Measurements from ENCODE around the gene KLHL29.

Gene KLHL29

DNA sequence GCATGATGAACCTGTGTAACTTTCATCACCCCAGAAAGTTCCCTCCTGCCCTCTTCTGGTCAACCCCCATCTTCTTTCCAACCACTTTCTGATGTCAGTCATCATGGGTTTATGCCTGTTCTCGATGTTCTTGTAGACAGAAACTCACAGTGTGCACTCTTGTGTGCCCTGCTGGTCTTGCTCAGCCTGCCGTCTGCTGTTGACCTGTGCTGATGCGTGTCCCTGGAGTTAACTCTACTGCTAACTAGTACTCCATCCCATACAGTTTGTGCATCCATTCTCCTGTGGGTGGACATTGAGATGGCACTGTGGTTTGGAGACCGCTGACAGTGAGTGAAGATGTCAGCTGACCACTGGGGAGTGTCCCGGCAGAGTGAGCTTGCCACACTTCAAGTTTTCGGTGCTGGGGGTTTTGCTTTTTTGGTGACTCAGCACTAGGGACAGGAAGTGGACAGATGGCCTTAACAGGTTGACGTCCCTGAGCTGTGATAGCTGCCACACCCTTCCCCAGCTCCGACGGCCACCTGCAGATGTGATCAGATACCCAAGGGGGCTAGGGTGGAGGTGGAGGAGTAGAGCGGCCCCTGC, 14.8 kb downstream of the KLHL29 start:
- no peak for DNase-seq

- no peak for DNase-seq
These were observed 15.7 kb downstream of the KLHL29 start for GRCh38 chr2:23400703-23401102.

DNA sequence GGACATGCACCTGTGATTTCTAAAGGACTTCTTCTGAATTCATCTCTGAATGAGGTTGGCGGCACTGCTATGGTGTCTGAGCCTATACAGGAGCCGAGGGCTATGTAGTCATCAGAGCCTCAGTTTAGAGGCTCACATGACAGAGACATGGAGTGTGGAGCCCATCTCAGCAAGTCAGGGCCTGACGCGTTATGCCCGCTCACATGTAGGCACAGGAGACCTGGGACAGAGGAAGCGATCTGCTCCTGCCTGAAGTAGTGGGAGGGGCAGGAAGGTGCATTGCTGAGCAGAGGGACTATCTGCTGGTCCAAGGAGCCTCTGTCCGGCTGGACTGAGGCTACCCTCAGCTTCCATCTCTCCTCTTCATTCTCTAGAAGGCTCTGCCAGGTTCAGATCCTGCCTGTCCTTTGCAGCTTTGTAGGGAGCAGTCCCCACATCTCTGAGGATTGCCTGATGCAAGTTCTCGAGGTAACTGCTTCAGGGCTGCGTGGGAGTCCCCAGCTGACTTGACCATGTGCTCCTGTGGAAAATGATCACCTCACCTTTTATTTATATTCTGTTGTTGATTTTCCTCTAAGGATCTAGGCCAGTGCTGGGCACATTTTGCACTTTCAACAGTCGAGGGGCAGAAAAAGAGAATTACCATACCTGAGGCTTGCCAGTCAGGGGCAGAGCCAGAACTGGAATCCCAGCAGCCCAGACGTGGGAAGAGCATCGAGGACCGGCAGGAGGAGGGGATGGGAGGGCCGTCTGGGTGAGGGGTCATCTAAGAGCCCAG, 16.6 kb downstream of the KLHL29 start:
- no peak for DNase-seq

- no peak for DNase-seq
These were observed 17.3 kb downstream of the KLHL29 start for GRCh38 chr2:23402205-23402740.

GRCh38 chr2:23404426-23404825, 19.4 kb downstream of the KLHL29 start:
- no peak for DNase-seq

DNA sequence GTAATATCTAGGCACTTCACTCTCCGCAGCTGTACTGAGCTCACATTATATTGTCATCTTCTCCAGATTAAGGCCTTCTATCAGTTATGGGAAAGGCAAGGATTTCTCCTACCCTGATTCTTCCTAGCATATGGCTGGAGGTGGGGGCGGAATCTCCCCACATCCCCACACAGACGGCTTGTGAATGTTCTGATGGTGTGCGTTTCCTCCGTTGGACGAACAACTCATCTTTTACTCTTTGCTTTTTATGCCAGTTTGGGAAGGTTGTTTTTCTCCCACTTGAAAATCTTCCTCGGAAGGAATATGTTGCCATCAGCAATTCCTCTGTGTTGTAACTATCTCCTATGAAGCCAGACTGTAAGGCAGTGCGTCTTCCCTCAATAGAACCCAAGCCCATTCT, 24.3 kb downstream of the KLHL29 start:
- no peak for DNase-seq

DNA sequence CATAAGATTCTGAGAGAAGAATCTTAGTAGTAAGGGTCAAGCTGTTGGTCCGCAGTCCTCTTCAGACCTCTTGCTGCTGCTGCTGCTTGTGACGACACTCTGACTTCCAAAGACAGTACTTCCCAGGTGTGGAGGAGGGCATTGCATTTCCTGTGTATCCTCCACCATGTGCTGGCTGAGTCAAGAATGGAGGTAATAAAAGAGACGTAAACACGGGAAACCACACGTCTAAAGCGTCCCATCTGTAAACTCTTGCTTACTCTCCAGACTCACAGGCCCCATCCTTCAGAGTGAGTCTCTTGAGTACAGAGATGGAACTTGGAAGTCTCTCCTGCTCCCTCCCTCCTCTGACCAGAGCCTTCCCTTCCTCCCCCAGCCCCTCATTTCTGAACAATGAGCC, 25.6 kb downstream of the KLHL29 start:
- no peak for DNase-seq

DNA sequence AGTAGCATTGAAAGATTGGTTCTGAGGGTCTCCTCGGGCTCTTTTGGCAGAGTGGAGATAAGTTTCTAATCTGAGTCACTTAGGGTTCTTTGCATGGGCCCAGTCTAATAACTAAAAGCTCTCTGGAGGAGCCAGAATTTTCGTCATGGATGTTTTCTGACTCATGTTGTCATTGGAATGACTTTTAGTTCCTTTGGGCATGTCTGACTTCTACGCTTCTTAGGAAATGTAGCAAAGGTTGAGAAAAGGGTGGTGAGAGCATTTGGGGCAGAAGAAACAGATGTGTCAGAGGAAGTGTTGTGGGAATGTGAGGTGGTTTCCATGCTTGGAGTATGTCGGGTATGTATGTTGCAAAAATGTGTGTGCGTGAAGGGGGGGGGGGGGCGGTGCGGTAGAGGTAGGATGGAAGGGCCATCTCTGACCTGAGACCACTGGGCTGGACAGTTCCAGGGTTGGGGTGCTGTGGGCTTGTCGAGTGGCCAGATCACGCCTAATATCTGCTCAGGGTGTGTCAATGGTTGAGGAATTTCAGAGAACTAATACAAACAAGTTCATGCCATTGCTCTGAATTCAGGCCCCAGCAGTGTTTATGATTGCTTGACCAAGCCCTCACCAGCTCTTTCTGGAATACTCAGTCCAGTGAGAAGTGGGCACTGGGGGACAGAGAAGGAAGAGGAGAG, 26.9 kb downstream of the KLHL29 start:
- DNase-seq = no peak

- no peak for DNase-seq
These were observed 27.7 kb downstream of the KLHL29 start for GRCh38 chr2:23412556-23413155.

GRCh38 chr2:23413641-23414040, 28.7 kb downstream of the KLHL29 start:
- no peak for DNase-seq

GRCh38 chr2:23414106-23414505, 29.1 kb downstream of the KLHL29 start:
- no peak for DNase-seq

GRCh38 chr2:23414871-23415270, 29.9 kb downstream of the KLHL29 start:
- DNase-seq = no peak

GRCh38 chr2:23417310-23417709, 32.3 kb downstream of the KLHL29 start:
- no peak for DNase-seq

- no peak for DNase-seq
These were observed 33.1 kb downstream of the KLHL29 start for GRCh38 chr2:23418056-23418455.

DNA sequence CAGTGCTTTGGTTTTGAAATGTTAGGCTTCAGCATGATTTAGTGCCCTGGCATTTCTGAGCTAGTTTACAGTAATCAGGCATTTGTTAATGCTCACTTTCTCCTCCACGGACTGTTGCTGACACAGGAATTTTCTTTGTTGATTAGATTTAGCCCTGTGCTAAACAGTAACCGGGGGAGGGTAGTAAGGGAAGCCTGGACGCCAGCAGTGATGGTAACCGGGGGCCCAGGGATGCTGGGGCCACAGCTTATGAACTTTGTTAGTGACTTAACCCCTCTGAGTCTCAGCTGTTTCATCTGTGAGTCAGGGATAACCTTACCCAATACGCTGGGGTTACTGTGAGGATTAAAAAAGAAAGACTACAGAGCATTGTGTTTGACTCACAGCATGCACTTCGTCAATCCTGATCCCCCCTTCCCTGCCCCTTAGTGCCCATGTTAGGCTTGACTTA, 33.5 kb downstream of the KLHL29 start:
- DNase-seq = no peak

DNA sequence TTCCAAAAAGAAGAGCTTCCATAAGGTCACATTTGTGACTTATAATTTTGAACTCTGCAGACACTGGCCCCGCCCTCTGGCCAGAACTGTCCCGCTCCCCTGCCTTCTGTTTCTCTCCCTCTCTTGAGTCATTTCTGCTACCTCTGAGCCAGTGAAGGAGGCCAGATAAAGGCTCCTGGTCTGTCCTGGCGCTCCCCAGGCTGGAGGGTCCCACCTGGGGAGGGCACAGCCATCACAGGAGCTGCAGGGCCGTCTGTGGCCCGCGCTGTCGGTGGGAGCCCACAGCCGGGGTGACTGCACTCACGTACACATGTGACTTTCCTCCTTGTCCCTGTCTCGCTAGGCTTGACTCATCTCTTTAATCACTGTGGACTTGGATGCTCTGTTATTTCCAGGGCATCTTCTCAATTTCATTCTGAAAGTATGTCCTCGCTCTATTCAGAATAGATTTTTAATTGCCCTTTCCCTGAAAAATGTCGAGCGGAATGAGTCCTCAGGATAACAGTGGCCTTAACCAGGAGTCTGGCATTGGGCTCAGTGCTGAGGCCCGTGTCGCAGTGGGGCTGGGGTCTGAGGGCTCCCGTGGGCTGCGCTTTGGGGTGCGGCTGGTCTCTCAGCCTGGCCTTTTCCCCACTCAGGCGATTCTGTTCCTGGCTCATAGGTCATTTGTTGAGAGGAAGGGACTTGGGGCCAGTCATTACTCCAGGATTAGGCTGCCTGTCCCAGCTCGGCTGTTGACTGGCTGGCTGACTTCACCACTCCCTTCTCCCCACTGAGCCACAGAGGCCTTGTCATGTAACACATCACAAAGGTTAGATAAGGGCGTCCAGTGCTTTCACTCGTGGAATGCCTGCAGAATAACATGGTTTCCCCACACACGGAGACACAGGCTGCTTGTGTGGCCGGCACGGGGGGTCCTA, 34.5 kb downstream of the KLHL29 start:
- DNase-seq = no peak

DNA sequence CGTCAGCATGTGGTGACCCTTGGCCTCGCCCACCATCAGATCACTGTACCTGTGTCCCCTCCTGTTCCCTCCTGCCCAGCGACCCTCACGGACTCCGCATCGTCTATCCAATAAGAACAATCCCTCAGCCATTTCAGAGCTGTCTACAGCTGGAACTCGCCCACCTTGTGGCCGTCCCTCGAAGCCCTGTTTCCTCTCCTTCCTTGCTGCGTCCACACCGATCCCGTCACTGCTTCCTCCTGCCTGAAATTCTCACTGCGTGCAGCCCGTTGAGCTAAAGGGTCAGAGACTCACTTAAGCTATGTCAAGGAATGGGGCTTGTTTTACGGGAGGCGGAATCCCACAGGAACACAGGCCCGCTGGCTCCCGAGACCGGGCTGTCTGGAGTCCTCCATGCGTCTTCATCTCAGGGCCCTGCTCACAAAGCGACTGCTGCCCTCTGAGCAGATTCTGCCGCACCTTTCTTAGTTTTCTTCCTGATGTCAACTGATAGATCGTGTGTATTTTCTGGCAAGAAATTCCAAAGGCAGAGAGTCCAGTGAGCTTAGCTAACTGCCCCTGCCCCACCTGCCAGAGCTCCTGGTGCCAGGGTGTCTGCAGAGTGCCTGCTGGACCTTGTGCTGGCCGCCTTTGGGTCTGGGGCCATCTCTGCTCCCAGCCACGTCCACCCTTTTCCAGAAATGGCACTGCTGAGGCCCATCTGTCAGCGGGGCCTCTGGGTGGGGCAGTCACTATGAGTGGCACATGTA, 35.3 kb downstream of the KLHL29 start:
- no peak for DNase-seq

- DNase-seq = no peak
These were observed 36.0 kb downstream of the KLHL29 start for GRCh38 chr2:23420840-23421476.

DNA sequence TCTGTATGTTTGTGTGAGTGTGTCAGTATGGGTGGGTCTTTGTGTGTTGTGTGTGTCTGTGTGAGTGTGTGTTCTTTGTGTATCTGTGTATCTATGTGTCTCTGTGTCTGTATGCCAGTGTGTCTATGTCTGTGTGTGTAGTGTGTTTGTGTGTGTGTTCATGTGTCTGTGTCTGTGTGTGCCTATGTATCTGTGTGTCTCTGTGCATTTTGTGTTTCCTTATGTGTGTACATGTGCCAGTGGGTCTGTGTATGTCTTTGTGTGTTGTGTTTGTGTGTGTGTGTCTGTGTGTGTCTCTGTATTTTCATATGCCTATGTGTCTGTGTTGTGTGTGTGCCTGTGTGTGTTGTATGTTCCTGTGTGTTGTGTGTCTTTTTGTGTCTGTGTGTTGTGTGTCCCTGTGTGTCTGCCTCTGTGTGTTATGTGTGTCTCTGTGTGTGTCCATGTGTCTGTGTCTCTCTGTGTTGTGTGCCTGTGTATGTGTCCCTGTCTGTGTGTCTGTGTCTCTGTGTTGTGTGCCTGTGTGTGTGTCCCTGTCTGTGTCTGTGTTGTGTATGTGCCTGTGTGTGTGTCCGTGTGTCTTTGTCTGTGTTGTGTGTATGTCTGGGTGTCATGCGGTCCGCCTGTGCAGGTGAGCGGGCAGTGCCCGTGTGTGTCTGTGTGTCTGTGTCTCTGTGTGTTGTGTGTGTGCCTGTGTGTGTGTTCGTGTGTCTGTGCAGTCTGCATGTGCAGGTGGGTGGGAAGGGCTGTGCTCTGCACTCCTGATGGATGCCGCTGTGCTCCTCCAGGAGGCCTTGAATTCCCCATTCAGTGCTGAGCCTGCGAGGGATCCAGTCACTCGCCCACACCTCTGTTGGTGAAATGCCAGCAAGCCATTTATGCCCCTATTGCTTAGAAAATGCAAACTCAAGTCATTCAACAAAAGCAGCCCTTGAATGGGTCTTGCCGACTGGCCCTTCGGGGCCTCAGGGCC, 37.4 kb downstream of the KLHL29 start:
- no peak for DNase-seq

Measured in NCI-H187 treated with DMSO at 0.1 percent for 48 hours (cell line).